GM19372 (cell line): ENCODE measurements around the gene PHC1.
"Not testable (repeated sequence)": the region's sequence is repeated elsewhere in the genome, so short reads cannot be mapped to it uniquely, and the experiment has no call there.

Experiments used
- ATAC-seq: cut with Tn5 transposase; IDR thresholded peaks from one replicate; pipeline ENCODE4 v1.9.1; 2021; ENCODE audit warnings: mild to moderate bottlenecking, low read depth, moderate library complexity; ENCODE audit not compliant: unreplicated experiment

PHC1 gene

GRCh38 chr12:8914033-8914715, at the start of gene PHC1:
PHC1 (plus strand) TSS chr12:8914509; CDS start chr12:8917678, 3,169 bp downstream.
- ATAC-seq: peak; percentile 64

GRCh38 chr12:8866429-8866828, 47.9 kb upstream of the PHC1 start:
- no peak for ATAC-seq

GRCh38 chr12:8867009-8867408, 47.3 kb upstream of the PHC1 start:
- ATAC-seq: no peak

- no peak for ATAC-seq
Measured at GRCh38 chr12:8867786-8868185, 46.5 kb upstream of the PHC1 start.

GRCh38 chr12:8870586-8870985, 43.7 kb upstream of the PHC1 start:
- no peak for ATAC-seq

GRCh38 chr12:8871068-8871467, 43.2 kb upstream of the PHC1 start:
- no peak for ATAC-seq

GRCh38 chr12:8876887-8877286, 37.4 kb upstream of the PHC1 start:
- ATAC-seq: no peak

- ATAC-seq: no peak
Measured at GRCh38 chr12:8886502-8887284, 27.6 kb upstream of the PHC1 start.

GRCh38 chr12:8887285-8887715, 27.0 kb upstream of the PHC1 start:
- ATAC-seq: no peak

- ATAC-seq: no peak
Measured at GRCh38 chr12:8890313-8891085, 23.8 kb upstream of the PHC1 start.

GRCh38 chr12:8891976-8892375, 22.3 kb upstream of the PHC1 start:
- no peak for ATAC-seq

- ATAC-seq: no peak
Measured at GRCh38 chr12:8894378-8894777, 19.9 kb upstream of the PHC1 start.

- ATAC-seq: no peak
Measured at GRCh38 chr12:8894986-8895385, 19.3 kb upstream of the PHC1 start.

- ATAC-seq: no peak
Measured at GRCh38 chr12:8897081-8897480, 17.2 kb upstream of the PHC1 start.

- no peak for ATAC-seq
Measured at GRCh38 chr12:8899830-8900229, 14.5 kb upstream of the PHC1 start.

- ATAC-seq: not testable (repeated sequence)
Measured at GRCh38 chr12:8902703-8903102, 11.6 kb upstream of the PHC1 start.

- no peak for ATAC-seq
Measured at GRCh38 chr12:8903646-8904045, 10.7 kb upstream of the PHC1 start.

- no peak for ATAC-seq
Measured at GRCh38 chr12:8904665-8905064, 9.6 kb upstream of the PHC1 start.

- ATAC-seq: no peak
Measured at GRCh38 chr12:8905546-8905945, 8.8 kb upstream of the PHC1 start.

GRCh38 chr12:8906266-8907180, 7.8 kb upstream of the PHC1 start:
- ATAC-seq: no peak
